ENCODE results near the gene PSMD5. TPM values are rescaled to one million over a fixed set of nuclear protein-coding genes. Genes with fewer than 3 reads are reported as not detected.
"Not testable (repeated sequence)": the region's sequence is repeated elsewhere in the genome, so short reads cannot be mapped to it uniquely, and the experiment has no call there.

PSMD5 gene
- total RNA-seq, 5 donors from 2014 or later (not counting 1 experiment from before 2014, with no cell fraction given), result 27.5 to 55.2 (median 47.7) TPM

DNA sequence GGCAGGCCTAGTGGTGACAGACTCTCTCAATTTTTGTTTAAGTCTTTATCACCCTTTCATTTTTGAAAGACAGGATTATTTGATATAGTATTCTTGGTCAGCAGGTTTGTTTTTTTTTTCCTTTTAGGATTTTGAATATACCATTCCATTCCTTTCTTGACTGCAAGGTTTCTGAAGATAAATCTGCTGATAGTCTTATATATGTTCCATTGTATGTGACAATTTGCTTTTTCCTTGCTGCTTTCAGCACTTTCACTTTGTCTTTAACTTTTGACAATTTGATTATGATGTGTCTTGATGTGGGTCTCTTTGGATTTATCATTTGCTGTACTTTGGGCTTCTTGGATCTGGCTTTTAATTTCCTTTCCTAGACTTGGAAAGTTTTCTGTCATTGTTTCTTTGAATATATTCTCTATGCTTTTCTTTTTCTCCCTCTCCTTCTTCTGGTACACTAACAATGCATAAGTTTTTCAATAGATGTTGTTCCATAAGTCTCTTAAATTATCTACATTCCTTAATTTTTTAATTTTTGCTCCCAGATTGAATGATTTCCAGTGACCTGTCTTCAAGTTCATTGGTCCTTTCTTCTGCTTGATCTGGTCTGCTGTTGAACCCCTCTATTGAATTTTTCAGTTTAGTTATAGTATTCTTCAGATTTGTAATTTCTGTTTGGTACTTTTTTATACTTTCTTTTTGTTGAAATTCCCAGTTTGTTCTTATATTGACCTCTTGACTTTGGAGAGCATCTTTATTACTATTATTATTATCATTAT is 34.9 kb downstream of the PSMD5 start:
- H3K4me3 Mint-ChIP-seq, result no peak overlapping the region
- peaks cover 0 to 49% (median 30%) of the 10 kb centered on the region in 3 donors for H3K9me3 Mint-ChIP-seq
- no peak for DNase-seq
- no peaks in the 10 kb centered on the region for H3K27me3 Mint-ChIP-seq
- no peaks in the 10 kb centered on the region for H3K4me1 ChIP-seq (ENCODE audit: control insufficient read depth in 1 of 2, extremely low read depth in 1 of 2, insufficient read depth in 2 of 2, low read length in 2 of 2)
- no peak overlapping the region for H3K27ac ChIP-seq (ENCODE audit: low read length)
- no peaks in the 10 kb centered on the region for H3K4me1 Mint-ChIP-seq
- H3K4me3 ChIP-seq (ENCODE audit: control insufficient read depth in 1 of 2, extremely low read depth in 1 of 2, low read length in 1 of 2), result no peak overlapping the region
- ChIA-PET CTCF (no interaction called here), POLR2A (no interaction called here)
- H3K27me3 ChIP-seq (replicated peaks in 1 of 2; ENCODE audit: control insufficient read depth in 2 of 2, extremely low read depth in 1 of 2, insufficient read depth in 2 of 2, low read length in 1 of 2), result no peaks in the 10 kb centered on the region
- H3K9me3 ChIP-seq, result peaks cover 10% of the 10 kb centered on the region
- peaks cover 56% of the 10 kb centered on the region for H3K36me3 Mint-ChIP-seq
- ATAC-seq (replicated peaks in 1 of 4), result no peak
- H3K27ac Mint-ChIP-seq, result no peak overlapping the region
- no peaks in the 10 kb centered on the region for H3K36me3 ChIP-seq (ENCODE audit: control insufficient read depth in 2 of 2, extremely low read depth in 1 of 2, insufficient read depth in 1 of 2, low read length in 1 of 2)

GRCh38 chr9:120804784-120805363 is 37.8 kb downstream of the PSMD5 start:
- H3K36me3 ChIP-seq (ENCODE audit: control insufficient read depth in 2 of 2, extremely low read depth in 1 of 2, insufficient read depth in 1 of 2, low read length in 1 of 2); H3K4me3 Mint-ChIP-seq; POLR2A ChIA-PET; H3K9me3 ChIP-seq; DNase-seq; H3K4me3 ChIP-seq (ENCODE audit: control insufficient read depth in 1 of 2, extremely low read depth in 1 of 2, low read length in 1 of 2); CTCF ChIA-PET; H3K27ac Mint-ChIP-seq; H3K27me3 ChIP-seq (replicated peaks in 1 of 2; ENCODE audit: control insufficient read depth in 2 of 2, extremely low read depth in 1 of 2, insufficient read depth in 2 of 2, low read length in 1 of 2); H3K27ac ChIP-seq (ENCODE audit: low read length); H3K27me3 Mint-ChIP-seq; H3K4me1 ChIP-seq (ENCODE audit: control insufficient read depth in 1 of 2, extremely low read depth in 1 of 2, insufficient read depth in 2 of 2, low read length in 2 of 2); ATAC-seq (replicated peaks in 1 of 4): not testable (repeated sequence)
- H3K36me3 Mint-ChIP-seq, result peaks cover 35% of the 10 kb centered on the region
- H3K9me3 Mint-ChIP-seq, result peaks cover 0 to 37% (median 27%) of the 10 kb centered on the region in 3 donors
- 100% methylated on average over 2 of the region's 3 CpGs for WGBS (ENCODE audit: insufficient coverage)
- peaks cover 0 to 12% (median 0%) of the 10 kb centered on the region in 3 donors for H3K4me1 Mint-ChIP-seq

DNA sequence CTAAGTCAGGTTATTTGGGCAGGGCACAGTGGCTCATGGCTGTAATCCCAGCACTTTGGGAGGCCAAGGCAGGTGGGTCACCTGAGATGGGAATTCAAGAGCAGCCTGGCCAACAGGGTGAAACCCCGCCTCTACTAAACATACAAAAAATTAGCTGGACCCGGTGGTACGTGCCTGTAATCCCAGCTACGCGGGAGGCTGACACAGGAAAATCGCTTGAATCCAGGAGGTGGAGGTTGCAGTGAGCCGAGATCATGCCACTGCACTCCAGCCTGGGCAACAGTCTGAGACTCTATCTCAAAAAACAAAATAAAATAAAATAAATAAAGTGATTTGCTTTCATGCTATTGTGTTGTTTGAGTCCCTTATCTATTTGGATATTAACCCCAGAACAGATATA is 41.3 kb downstream of the PSMD5 start:
- H3K27ac Mint-ChIP-seq, result no peak overlapping the region
- H3K4me1 Mint-ChIP-seq, result peaks cover 0 to 12% (median 0%) of the 10 kb centered on the region in 3 donors
- no peak for DNase-seq
- ChIA-PET POLR2A (no interaction called here), CTCF (interaction anchor here in 1 of 2 donors (0.9 kb wide), 1 partner anchor 504 kb away, joined by 3 read pairs; no protein-coding TSS in a partner anchor)
- Histone ChIP-seq H3K9me3 (no peaks in the 10 kb centered on the region), H3K4me3 (ENCODE audit: control insufficient read depth in 1 of 2, extremely low read depth in 1 of 2, low read length in 1 of 2) (no peak overlapping the region), H3K27me3 (replicated peaks in 1 of 2; ENCODE audit: control insufficient read depth in 2 of 2, extremely low read depth in 1 of 2, insufficient read depth in 2 of 2, low read length in 1 of 2) (no peaks in the 10 kb centered on the region), H3K27ac (ENCODE audit: low read length) (no peak overlapping the region), H3K36me3 (ENCODE audit: control insufficient read depth in 2 of 2, extremely low read depth in 1 of 2, insufficient read depth in 1 of 2, low read length in 1 of 2) (no peaks in the 10 kb centered on the region), H3K4me1 (ENCODE audit: control insufficient read depth in 1 of 2, extremely low read depth in 1 of 2, insufficient read depth in 2 of 2, low read length in 2 of 2) (no peaks in the 10 kb centered on the region)
- ATAC-seq (replicated peaks in 1 of 4), result no peak
- no peaks in the 10 kb centered on the region for H3K27me3 Mint-ChIP-seq
- WGBS (ENCODE audit: insufficient coverage), result 100% methylated on average over 1 of the region's 7 CpGs
- peaks cover 11% of the 10 kb centered on the region for H3K36me3 Mint-ChIP-seq
- peaks cover 0 to 16% (median 10%) of the 10 kb centered on the region in 3 donors for H3K9me3 Mint-ChIP-seq
- no peak overlapping the region for H3K4me3 Mint-ChIP-seq

GRCh38 chr9:120792898-120793765 is 49.6 kb downstream of the PSMD5 start, which contains the start of gene FBXW2:
TSS of gene FBXW2 (minus strand) at chr9:120793416. CDS start at chr9:120788258, 5,158 bp downstream.
- Mint-ChIP-seq H3K27ac (peak within 1 kb of the TSS; percentile 89 to 95), H3K9me3 (no peaks in the 10 kb centered on the region), H3K4me1 (peaks cover 55 to 58% (median 57%) of the 10 kb centered on the region in 3 donors), H3K4me3 (peak within 1 kb of the TSS; percentile 88 to 93 (median 89)), H3K36me3 (peaks cover 12% of the 10 kb centered on the region), H3K27me3 (no peaks in the 10 kb centered on the region)
- H3K27me3 ChIP-seq (replicated peaks in 1 of 2; ENCODE audit: control insufficient read depth in 2 of 2, extremely low read depth in 1 of 2, insufficient read depth in 2 of 2, low read length in 1 of 2), result no peaks in the 10 kb centered on the region
- peaks cover 22 to 30% of the 10 kb centered on the region in 2 experiments for H3K4me1 ChIP-seq (ENCODE audit: control insufficient read depth in 1 of 2, extremely low read depth in 1 of 2, insufficient read depth in 2 of 2, low read length in 2 of 2)
- peak; percentile 57 to 91 (median 72) for DNase-seq
- H3K27ac ChIP-seq (ENCODE audit: low read length), result peak within 1 kb of the TSS; percentile 86
- H3K4me3 ChIP-seq (ENCODE audit: control insufficient read depth in 1 of 2, extremely low read depth in 1 of 2, low read length in 1 of 2), result peak within 1 kb of the TSS; percentile 80 to 95
- ATAC-seq (replicated peaks in 1 of 4), result peak; percentile 88 to 93 (median 90)
- POLR2A ChIA-PET, result interaction anchor here (0.5 to 1.0 kb wide), 6 partner anchors 9 to 1332 kb away, joined by 3 to 4 read pairs (median 4); no protein-coding TSS in a partner anchor
- WGBS (ENCODE audit: insufficient coverage), result under 1% methylated on average over 51 of the region's 72 CpGs
- peaks cover 4 to 12% of the 10 kb centered on the region in 2 donors for H3K36me3 ChIP-seq (ENCODE audit: control insufficient read depth in 2 of 2, extremely low read depth in 1 of 2, insufficient read depth in 1 of 2, low read length in 1 of 2)
- H3K9me3 ChIP-seq, result no peaks in the 10 kb centered on the region
- CTCF ChIA-PET, result interaction anchor here (0.6 to 1.3 kb wide), 3 partner anchors 37 to 265 kb away, joined by 3 to 4 read pairs (median 3); no protein-coding TSS in a partner anchor

DNA sequence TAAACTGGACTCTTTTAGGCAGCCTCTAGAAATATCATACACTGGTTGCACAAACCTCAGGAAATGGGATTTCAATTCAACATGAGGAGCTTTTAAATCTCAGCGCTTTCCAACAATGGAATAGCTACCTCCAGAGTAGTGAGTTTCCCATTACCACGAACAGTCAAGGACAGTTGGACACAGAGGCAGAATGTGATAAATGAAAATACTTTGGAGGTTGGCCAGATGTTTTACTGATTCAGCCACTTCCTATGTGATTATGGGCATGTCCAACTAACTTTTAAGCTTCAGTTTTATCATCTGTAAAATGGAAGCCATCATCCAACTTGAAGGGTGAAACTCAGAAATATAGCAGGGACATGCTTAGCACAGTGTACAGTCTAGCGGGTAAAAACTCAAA is 51.6 kb downstream of the PSMD5 start:
- no CpG with 5 or more reads among the region's 3 CpGs for WGBS (ENCODE audit: insufficient coverage)
- peaks cover 26 to 30% of the 10 kb centered on the region in 2 experiments for H3K4me1 ChIP-seq (ENCODE audit: control insufficient read depth in 1 of 2, extremely low read depth in 1 of 2, insufficient read depth in 2 of 2, low read length in 2 of 2)
- peaks cover 23% of the 10 kb centered on the region for H3K36me3 Mint-ChIP-seq
- no peak overlapping the region for H3K27ac ChIP-seq (ENCODE audit: low read length)
- no peak overlapping the region for H3K4me3 ChIP-seq (ENCODE audit: control insufficient read depth in 1 of 2, extremely low read depth in 1 of 2, low read length in 1 of 2)
- no peaks in the 10 kb centered on the region for H3K27me3 ChIP-seq (replicated peaks in 1 of 2; ENCODE audit: control insufficient read depth in 2 of 2, extremely low read depth in 1 of 2, insufficient read depth in 2 of 2, low read length in 1 of 2)
- H3K9me3 Mint-ChIP-seq, result no peaks in the 10 kb centered on the region
- no peaks in the 10 kb centered on the region for H3K9me3 ChIP-seq
- peaks cover 4 to 31% of the 10 kb centered on the region in 2 donors for H3K36me3 ChIP-seq (ENCODE audit: control insufficient read depth in 2 of 2, extremely low read depth in 1 of 2, insufficient read depth in 1 of 2, low read length in 1 of 2)
- peaks cover 73 to 75% (median 74%) of the 10 kb centered on the region in 3 donors for H3K4me1 Mint-ChIP-seq
- H3K27me3 Mint-ChIP-seq, result no peaks in the 10 kb centered on the region
- H3K27ac Mint-ChIP-seq, result peak overlapping the region in 1 of 2 donors; percentile 71
- DNase-seq (no peak), ATAC-seq (replicated peaks in 1 of 4) (no peak)
- ChIA-PET CTCF (no interaction called here), POLR2A (interaction anchor here in 1 of 2 donors (0.6 kb wide), 2 partner anchors 34 to 194 kb away, joined by 10 read pairs; no protein-coding TSS in a partner anchor)
- H3K4me3 Mint-ChIP-seq, result peak overlapping the region; percentile 51 to 89 (median 88)

- peak overlapping the region in 1 of 2 donors; percentile 0 for H3K27ac Mint-ChIP-seq
- no CpG with 5 or more reads among the region's 4 CpGs for WGBS (ENCODE audit: insufficient coverage)
- Histone ChIP-seq H3K27ac (ENCODE audit: low read length) (no peak overlapping the region), H3K4me3 (ENCODE audit: control insufficient read depth in 1 of 2, extremely low read depth in 1 of 2, low read length in 1 of 2) (no peak overlapping the region), H3K36me3 (ENCODE audit: control insufficient read depth in 2 of 2, extremely low read depth in 1 of 2, insufficient read depth in 1 of 2, low read length in 1 of 2) (peaks cover 4 to 39% of the 10 kb centered on the region in 2 donors), H3K9me3 (no peaks in the 10 kb centered on the region), H3K27me3 (replicated peaks in 1 of 2; ENCODE audit: control insufficient read depth in 2 of 2, extremely low read depth in 1 of 2, insufficient read depth in 2 of 2, low read length in 1 of 2) (no peaks in the 10 kb centered on the region), H3K4me1 (ENCODE audit: control insufficient read depth in 1 of 2, extremely low read depth in 1 of 2, insufficient read depth in 2 of 2, low read length in 2 of 2) (peaks cover 21 to 23% of the 10 kb centered on the region in 2 experiments)
- ChIA-PET CTCF (no interaction called here), POLR2A (interaction anchor here in 1 of 2 donors (0.5 kb wide), 1 partner anchor 165 kb away, joined by 4 read pairs; no protein-coding TSS in a partner anchor)
- peaks cover 80 to 85% (median 85%) of the 10 kb centered on the region in 3 donors for H3K4me1 Mint-ChIP-seq
- peak overlapping the region in 1 of 3 donors; percentile 10 for H3K4me3 Mint-ChIP-seq
- ATAC-seq (replicated peaks in 1 of 4) (no peak), DNase-seq (no peak)
- no peaks in the 10 kb centered on the region for H3K27me3 Mint-ChIP-seq
- H3K36me3 Mint-ChIP-seq, result peaks cover 41% of the 10 kb centered on the region
- no peaks in the 10 kb centered on the region for H3K9me3 Mint-ChIP-seq
These were observed 54.8 kb downstream of the PSMD5 start for GRCh38 chr9:120787933-120788332.

Data from T-cell (primary cell).